ENCODE measurements around the gene ITPR1. TPM values are rescaled to one million over a fixed set of nuclear protein-coding genes. Genes with fewer than 3 reads are reported as not detected.

ITPR1 gene
- total and polyA plus RNA-seq, 10 of the 15 experiments (the other 5 are each of a cell fraction or from before 2014, with no cell fraction given) = 12.2 to 239 (median 28.4) TPM

GRCh38 chr3:4864503-4864902 is 371.4 kb downstream of the ITPR1 start:
- no peak overlapping the region for H3K9ac ChIP-seq (ENCODE audit: control insufficient read depth, insufficient read depth, low read length)
- no peaks in the 10 kb centered on the region for H3K79me2 ChIP-seq (ENCODE audit: control insufficient read depth, insufficient read depth, low read length)
- no peak for TF ChIP-seq KAT2A (conservative IDR thresholded peaks at IDR 0.05; ENCODE audit: control insufficient read depth, low read depth, low read length)
- no peak for TF ChIP-seq STAT3 (IDR thresholded peaks at IDR 0.05; ENCODE audit: low read depth, low read length)
- TF ChIP-seq RELB (IDR thresholded peaks at IDR 0.05; ENCODE audit: low read depth) = no peak
- no peak for TF ChIP-seq PRDM15 (CRISPR knock-in tag; IDR thresholded peaks at IDR 0.05)
- TF ChIP-seq IRF5 (IDR thresholded peaks at IDR 0.05; ENCODE audit: borderline replicate concordance) = no peak
- TF ChIP-seq ZNF687 (IDR thresholded peaks at IDR 0.05) = no peak
- no peak for TF ChIP-seq BCL11A (IDR thresholded peaks at IDR 0.05; ENCODE audit: low read depth, low read length)
- no peak for TF ChIP-seq PAX5 (IDR thresholded peaks at IDR 0.05; ENCODE audit: borderline replicate concordance, low read depth, low read length)
- in situ Hi-C loops (cut with MboI) (no loop called here), intact Hi-C loops (cut with micrococcal nuclease; ENCODE audit: unreplicated experiment) (no loop called here)
- no peaks in the 10 kb centered on the region for H3K36me3 ChIP-seq (ENCODE audit: control insufficient read depth in 2 of 2, insufficient read depth in 2 of 2, low read length in 1 of 2)
- H3K4me1 ChIP-seq (ENCODE audit: control insufficient read depth, insufficient read depth, low read length) = peaks cover 10% of the 10 kb centered on the region
- 95% methylated on average over 1 of the region's 1 CpG for WGBS (ENCODE audit: insufficient coverage, insufficient replicate concordance, low lambda C conversion rate, missing lambda C conversion rate)
- no peak for ATAC-seq
- H3K4me3 ChIP-seq = no peak overlapping the region
- H2AFZ ChIP-seq (ENCODE audit: control insufficient read depth, low read depth, low read length) = no peak overlapping the region
- CTCF ChIA-PET = no interaction called here
- DNase-seq (ENCODE audit: low read depth, low spot score) = no peak
- H3K9me3 ChIP-seq (replicated peaks; ENCODE audit: control insufficient read depth, insufficient read depth, low read length) = no peaks in the 10 kb centered on the region; the same call in none of the 3 replicates
- no TSS peak for BruUV-seq (replicated peaks)
- POLR2A ChIA-PET = no interaction called here
- no peak overlapping the region for H3K4me2 ChIP-seq (ENCODE audit: control insufficient read depth, insufficient read depth)
- H4K20me1 ChIP-seq (ENCODE audit: control insufficient read depth, insufficient read depth) = no peaks in the 10 kb centered on the region
- H3K27me3 ChIP-seq (replicated peaks in 1 of 2; ENCODE audit: control insufficient read depth in 2 of 2, insufficient read depth in 2 of 2, low read length in 1 of 2) = no peaks in the 10 kb centered on the region
- FAIRE-seq = no peak
- SMC1A ChIA-PET (ENCODE audit: uncharacterized antibody, unreplicated experiment) = interaction anchor here (0.6 to 1.0 kb wide), 4 partner anchors 9 to 38 kb away, joined by 3 to 5 read pairs (median 3); no protein-coding TSS in a partner anchor
- H3K27ac ChIP-seq (ENCODE audit: control insufficient read depth, insufficient read depth) = no peak overlapping the region
- RAD21 ChIA-PET (ENCODE audit: unreplicated experiment) = no interaction called here

All from GM12878 (cell line).